ENCODE measurements around the gene CLCN1.

- TF ChIP-seq CTCF (conservative IDR thresholded peaks at IDR 0.05; ENCODE audit: low read depth, low read length) (no peak), MXI1 (IDR thresholded peaks at IDR 0.05; ENCODE audit: borderline replicate concordance, low read depth, low read length) (no peak), BHLHE40 (IDR thresholded peaks at IDR 0.05; ENCODE audit: low read depth, low read length) (peak; percentile 46; the same call in 1 of the 2 replicates), CEBPB (IDR thresholded peaks at IDR 0.05; ENCODE audit: low read depth, low read length) (no peak)
These were observed 64.9 kb downstream of the CLCN1 start, which contains the start of gene ZYX for GRCh38 chr7:143380646-143381426.

Measured in IMR-90 (cell line).